ENCODE results near the gene EXOSC5.

- no peak for TF ChIP-seq EZH2 (IDR thresholded peaks at IDR 0.05)
- no peak for TF ChIP-seq POLR2AphosphoS5 (IDR thresholded peaks at IDR 0.05; ENCODE audit: borderline replicate concordance, low read depth, low read length)
- TF ChIP-seq FOXP2 (optimal IDR thresholded peaks at IDR 0.05; ENCODE audit: control extremely low read depth, extremely low read length, insufficient read depth): no peak
Measured at GRCh38 chr19:41403181-41403970, 6.2 kb upstream of the EXOSC5 start.

All from SK-N-MC (cell line).